Endometrial microvascular endothelial cells (primary cell): Measurements from ENCODE around the gene C1orf159. TPM values are rescaled to one million over a fixed set of nuclear protein-coding genes. Genes with fewer than 3 reads are reported as not detected.
"Not testable (repeated sequence)": the region's sequence is repeated elsewhere in the genome, so short reads cannot be mapped to it uniquely, and the experiment has no call there.

Experiments
- in situ Hi-C: cut with HindIII; loops from 2 replicates; pipeline ENCODE4 v1.10.0; 2017; ENCODE audit warnings: low sequenced_read_pairs, low pct_unique_long_range_greater_than_20kb; ENCODE audit errors: inconsistent ontology term
- total RNA-seq: library from RNA; depleted of rRNA; stranded (reverse); fragments of >200 nt; gene quantifications from one replicate; pipeline ENCODE4 v1.2.3, GENCODE V29; 2015; ENCODE audit errors: inconsistent ontology term

The C1orf159 gene
- total RNA-seq = 22.3 TPM

- in situ Hi-C loops = no loop called here
Observed at GRCh38 chr1:1115786-1116700, at the start of gene C1orf159. Gene C1orf159, minus strand, starts transcription at chr1:1116089. Its CDS starts 24,546 bp downstream, at chr1:1091543.

- in situ Hi-C loops = no loop called here
Observed at GRCh38 chr1:1165485-1165884, 49.6 kb upstream of the C1orf159 start.

- in situ Hi-C loops = no loop called here
Observed at GRCh38 chr1:1164701-1165451, 49.0 kb upstream of the C1orf159 start.

- in situ Hi-C loops = no loop called here
Observed at GRCh38 chr1:1164361-1164700, 48.4 kb upstream of the C1orf159 start.

GRCh38 chr1:1163538-1164070 is 47.7 kb upstream of the C1orf159 start:
- in situ Hi-C loops = no loop called here

GRCh38 chr1:1162597-1163537 is 47.0 kb upstream of the C1orf159 start:
- in situ Hi-C loops = no loop called here

- in situ Hi-C loops = no loop called here
Observed at GRCh38 chr1:1161683-1162079, 45.8 kb upstream of the C1orf159 start.

- in situ Hi-C loops = no loop called here
Observed at GRCh38 chr1:1161078-1161682, 45.3 kb upstream of the C1orf159 start.

GRCh38 chr1:1160281-1160930 is 44.5 kb upstream of the C1orf159 start:
- in situ Hi-C loops = no loop called here

- in situ Hi-C loops = no loop called here
Observed at GRCh38 chr1:1157914-1158710, 42.2 kb upstream of the C1orf159 start.

GRCh38 chr1:1157426-1157913 is 41.6 kb upstream of the C1orf159 start:
- in situ Hi-C loops = no loop called here

- in situ Hi-C loops = no loop called here
Observed at GRCh38 chr1:1157033-1157365, 41.1 kb upstream of the C1orf159 start.

GRCh38 chr1:1156140-1157032 is 40.5 kb upstream of the C1orf159 start:
- in situ Hi-C loops = no loop called here

GRCh38 chr1:1155258-1155657 is 39.4 kb upstream of the C1orf159 start:
- in situ Hi-C loops = no loop called here

GRCh38 chr1:1153874-1154273 is 38.0 kb upstream of the C1orf159 start:
- in situ Hi-C loops = no loop called here

- in situ Hi-C loops = not testable (repeated sequence)
Observed at GRCh38 chr1:1153215-1153614, 37.3 kb upstream of the C1orf159 start.
